ENCODE data around the gene OTULIN. TPM values are rescaled to one million over a fixed set of nuclear protein-coding genes. Genes with fewer than 3 reads are reported as not detected.

Gene OTULIN
- total and polyA plus RNA-seq, 2 of the 8 experiments (the other 6 are each of a cell fraction or from before 2014, with no cell fraction given): 5.2 to 34.8 TPM

- Histone ChIP-seq H2BK5ac (ENCODE audit: low read depth, low read length) (no peak overlapping the region), H2AFZ (ENCODE audit: low read length) (no peak overlapping the region), H2BK120ac (replicated peaks; ENCODE audit: low read depth, low read length) (no peak overlapping the region), H2AK5ac (ENCODE audit: low read depth, low read length) (no peak overlapping the region), H3K4me2 (ENCODE audit: insufficient read depth in 1 of 2, low read depth in 2 of 2, low read length in 2 of 2) (0 out of 4 replicates have a peak overlapping the region, but pooled peaks of 1 of the 2 experiments have one; percentile 17), H2BK15ac (ENCODE audit: low read length) (no peak overlapping the region), H3K9ac (replicated peaks in 1 of 4; ENCODE audit: extremely low read depth in 1 of 4, low read depth in 3 of 4, low read length in 3 of 4) (no peak overlapping the region), H3K27me3 (replicated peaks in 1 of 4; ENCODE audit: control insufficient read depth in 3 of 4, extremely low read depth in 1 of 4, insufficient read depth in 3 of 4, low read length in 3 of 4) (no peaks in the 10 kb centered on the region; a peak in 1 of 7 replicates), H3K4me3 (ENCODE audit: extremely low read depth in 1 of 4, insufficient read depth in 2 of 4, low read depth in 3 of 4, low read length in 4 of 4) (no peak overlapping the region), H4K5ac (ENCODE audit: insufficient read length, low read depth, low read length) (no peak overlapping the region), H3K79me2 (ENCODE audit: control insufficient read depth in 1 of 2, insufficient read depth in 2 of 2, low read length in 2 of 2) (no peaks in the 10 kb centered on the region), H3K23me2 (ENCODE audit: low read depth, low read length) (no peaks in the 10 kb centered on the region), H4K20me1 (replicated peaks in 1 of 2; ENCODE audit: control insufficient read depth in 1 of 2, insufficient read depth in 2 of 2, low read length in 2 of 2) (no peaks in the 10 kb centered on the region), H3K4me1 (replicated peaks in 1 of 4; ENCODE audit: control insufficient read depth in 3 of 4, insufficient read depth in 4 of 4, low read length in 3 of 4) (peaks cover 0 to 19% (median 9%) of the 10 kb centered on the region in 4 experiments; a peak in 6 of 7 replicates), H3K14ac (ENCODE audit: insufficient read length) (no peak overlapping the region), H3K23ac (ENCODE audit: insufficient read length) (no peak overlapping the region), H3K79me1 (ENCODE audit: low read depth, low read length) (no peaks in the 10 kb centered on the region), H2BK20ac (ENCODE audit: low read length) (no peak overlapping the region), H3K36me3 (ENCODE audit: control insufficient read depth in 2 of 4, insufficient read depth in 4 of 4, low read length in 3 of 4) (no peaks in the 10 kb centered on the region), H4K8ac (ENCODE audit: extremely low read depth, insufficient read depth, low read length) (no peak overlapping the region), H4K91ac (replicated peaks; ENCODE audit: insufficient read length, low read length) (no peak overlapping the region), H2BK12ac (ENCODE audit: low read depth, low read length) (no peak overlapping the region; the same call in 1 of the 2 replicates), H3K4ac (replicated peaks; ENCODE audit: insufficient read length, low read depth, low read length) (no peak overlapping the region), H3K56ac (replicated peaks; ENCODE audit: insufficient read length, low read depth, low read length) (no peak overlapping the region), H3K9me3 (ENCODE audit: insufficient read depth in 2 of 2, low read depth in 1 of 2, low read length in 1 of 2) (no peaks in the 10 kb centered on the region), H3K18ac (ENCODE audit: extremely low read depth, low read length) (peak overlapping the region; percentile 48; the same call in 1 of the 2 replicates), H3K27ac (ENCODE audit: low read depth, low read length) (no peak overlapping the region)
- no peak for DNase-seq (ENCODE audit: low read depth in 1 of 2, low spot score in 2 of 2)
- 86% methylated on average over 11 of the region's 11 CpGs; no CpG with 5 or more reads in 1 of the 2 experiments for WGBS, 2 experiments (ENCODE audit: extremely low coverage in 1 of 2, insufficient coverage in 1 of 2, insufficient read length in 1 of 2, insufficient replicate concordance in 2 of 2, low coverage in 1 of 2, low lambda C conversion rate in 2 of 2, missing lambda C conversion rate in 1 of 2)
- FAIRE-seq: no peak
- ChIA-PET CTCF (ENCODE audit: partially characterized antibody) (interaction anchor here (2.0 kb wide), 1 partner anchor 10 kb away, joined by 6 read pairs; no protein-coding TSS in a partner anchor), POLR2A (ENCODE audit: partially characterized antibody) (no interaction called here)
- TF ChIP-seq SRF (IDR thresholded peaks at IDR 0.05; ENCODE audit: low read depth, low read length) (no peak), HDAC2 (IDR thresholded peaks at IDR 0.05; ENCODE audit: borderline replicate concordance in 1 of 2, low read depth in 2 of 2, low read length in 2 of 2) (no peak), CTCF (IDR thresholded peaks at IDR 0.05; ENCODE audit: control extremely low read depth in 1 of 3, insufficient read depth in 1 of 3, low read depth in 1 of 3, low read length in 3 of 3) (no peak), CREB1 (IDR thresholded peaks at IDR 0.05) (no peak), CBX5 (IDR thresholded peaks at IDR 0.05; ENCODE audit: low read depth, low read length) (no peak), RAD21 (IDR thresholded peaks at IDR 0.05 in 1 of 2, conservative IDR thresholded peaks at IDR 0.05 in 1 of 2; ENCODE audit: low read depth in 2 of 2, low read length in 2 of 2) (no peak), POLR2A (IDR thresholded peaks at IDR 0.05; ENCODE audit: control extremely low read depth in 1 of 2, low read depth in 2 of 2, low read length in 2 of 2) (no peak), ATF3 (IDR thresholded peaks at IDR 0.05; ENCODE audit: insufficient read depth, low read depth, low read length) (no peak), TAF7 (optimal IDR thresholded peaks at IDR 0.05; ENCODE audit: borderline replicate concordance, low read depth, low read length) (no peak)
Observed at GRCh38 chr5:14741801-14742440, 77.4 kb downstream of the OTULIN start.
